Sigmoid colon (tissue), 4 donors: Measurements from ENCODE around the gene CYB5A.

ENCODE experiments used
- CTCF ChIP-seq, 4 experiments: fragments of 450-650 bp in 3 of 4; fragments of 200-600 bp in 1 of 4; IDR thresholded peaks; one replicate each; pipeline ENCODE4 v1.5.1; 2016 to 2019; ENCODE audit warnings: antibody characterized with exemption in 4 of 4, mild to moderate bottlenecking in 3 of 4, moderate library complexity in 2 of 4
- POLR2AphosphoS5 ChIP-seq, 4 donors: sonication (generic); formaldehyde crosslinking; IDR thresholded peaks; one replicate each; pipeline ENCODE4 v1.6.1; 2017; ENCODE audit warnings: antibody characterized with exemption in 4 of 4

GRCh38 chr18:74286856-74287255 is 4.9 kb downstream of the CYB5A start:
- no peak for TF ChIP-seq POLR2AphosphoS5 (IDR thresholded peaks at IDR 0.05)
- no peak for TF ChIP-seq CTCF (IDR thresholded peaks at IDR 0.05)
